Measurements from ENCODE around the gene KCNJ6.

GRCh38 chr21:37601027-37601426 is 315.2 kb downstream of the KCNJ6 start:
- TF ChIP-seq CTCF (IDR thresholded peaks at IDR 0.05; ENCODE audit: low read length) (no peak), EZH2 (IDR thresholded peaks at IDR 0.05; ENCODE audit: borderline replicate concordance, low read length) (no peak)
